ENCODE measurements around the gene CELSR2. TPM values are rescaled to one million over a fixed set of nuclear protein-coding genes. Genes with fewer than 3 reads are reported as not detected.
"Not testable (repeated sequence)": the region's sequence is repeated elsewhere in the genome, so short reads cannot be mapped to it uniquely, and the experiment has no call there.

Gene CELSR2
- total RNA-seq, 1 experiment from 2014 or later = 8.3 TPM

GRCh38 chr1:109282952-109283747 lies 33.8 kb downstream of the CELSR2 start, which contains the start of gene PSRC1:
PSRC1 (minus strand) TSS chr1:109283145.
- ChIA-PET CTCF (interaction anchor here (1.0 to 1.3 kb wide), 3 partner anchors 88 to 183 kb away, joined by 3 to 8 read pairs (median 3); partner anchors contain the start of gene SORT1), POLR2A (interaction anchor here (0.6 to 1.0 kb wide), 3 partner anchors 14 to 265 kb away, joined by 4 to 13 read pairs (median 4); partner anchors contain the start of genes GNAI3 and SORT1)
- BruUV-seq (replicated peaks) = TSS peak; percentile 82
- DNase-seq = peak; percentile 94 to 95
- Mint-ChIP-seq H3K9me3 (ENCODE audit: unreplicated experiment) (no peaks in the 10 kb centered on the region), H3K36me3 (ENCODE audit: insufficient read depth, unreplicated experiment) (no peaks in the 10 kb centered on the region), H3K4me3 (ENCODE audit: unreplicated experiment) (peak within 1 kb of the TSS; percentile 93), H3K4me1 (ENCODE audit: low read depth, unreplicated experiment) (no peaks in the 10 kb centered on the region), H3K27ac (ENCODE audit: unreplicated experiment) (peak within 1 kb of the TSS; percentile 84), H3K27me3 (ENCODE audit: insufficient read depth, unreplicated experiment) (no peaks in the 10 kb centered on the region)
- no peak for TF ChIP-seq CTCF (IDR thresholded peaks at IDR 0.05; ENCODE audit: insufficient read depth in 1 of 2, low read depth in 1 of 2, low read length in 1 of 2, severe bottlenecking in 1 of 2, unreplicated experiment in 1 of 2)
- H3K4me3 ChIP-seq (ENCODE audit: low read depth, low read length) = peak within 1 kb of the TSS; percentile 61
- H3K4me1 ChIP-seq = peaks cover 5% of the 10 kb centered on the region; the same call in 1 of the 2 replicates
- intact Hi-C loops (cut with micrococcal nuclease; ENCODE audit: unreplicated experiment) = loop anchor here (1.0 kb wide), 1 partner anchor 9 kb away; no protein-coding TSS in a partner anchor
- H3K36me3 ChIP-seq (ENCODE audit: control insufficient read depth, insufficient read depth, low read length) = no peaks in the 10 kb centered on the region
- H3K27me3 ChIP-seq (replicated peaks; ENCODE audit: control insufficient read depth, insufficient read depth, low read length) = no peaks in the 10 kb centered on the region
- H3K9me3 ChIP-seq = no peaks in the 10 kb centered on the region

- Histone ChIP-seq H3K27me3 (replicated peaks; ENCODE audit: control insufficient read depth, insufficient read depth, low read length) (no peaks in the 10 kb centered on the region), H3K9me3 (no peaks in the 10 kb centered on the region), H3K4me3 (ENCODE audit: low read depth, low read length) (peak overlapping the region; percentile 61), H3K4me1 (peaks cover 5% of the 10 kb centered on the region; the same call in 1 of the 2 replicates), H3K36me3 (ENCODE audit: control insufficient read depth, insufficient read depth, low read length) (no peaks in the 10 kb centered on the region)
- no peaks in the 10 kb centered on the region for H3K9me3 Mint-ChIP-seq (ENCODE audit: unreplicated experiment)
- H3K36me3 Mint-ChIP-seq (ENCODE audit: insufficient read depth, unreplicated experiment) = no peaks in the 10 kb centered on the region
- peak overlapping the region; percentile 93 for H3K4me3 Mint-ChIP-seq (ENCODE audit: unreplicated experiment)
- CTCF ChIA-PET = interaction anchor here (1.0 kb wide), 1 partner anchor 184 kb away, joined by 3 read pairs; no protein-coding TSS in a partner anchor
- no TSS peak for BruUV-seq (replicated peaks)
- POLR2A ChIA-PET = no interaction called here
- intact Hi-C loops (cut with micrococcal nuclease; ENCODE audit: unreplicated experiment) = loop anchor here (1.0 kb wide), 1 partner anchor 10 kb away; no protein-coding TSS in a partner anchor
- no peaks in the 10 kb centered on the region for H3K4me1 Mint-ChIP-seq (ENCODE audit: low read depth, unreplicated experiment)
- peak overlapping the region; percentile 84 for H3K27ac Mint-ChIP-seq (ENCODE audit: unreplicated experiment)
- DNase-seq = no peak
- no peak for TF ChIP-seq CTCF (IDR thresholded peaks at IDR 0.05; ENCODE audit: insufficient read depth in 1 of 2, low read depth in 1 of 2, low read length in 1 of 2, severe bottlenecking in 1 of 2, unreplicated experiment in 1 of 2)
- H3K27me3 Mint-ChIP-seq (ENCODE audit: insufficient read depth, unreplicated experiment) = no peaks in the 10 kb centered on the region
Measured at GRCh38 chr1:109283748-109284600, 34.6 kb downstream of the CELSR2 start.

- DNase-seq; BruUV-seq (replicated peaks); H3K4me1 Mint-ChIP-seq (ENCODE audit: low read depth, unreplicated experiment); H3K4me3 ChIP-seq (ENCODE audit: low read depth, low read length); H3K36me3 ChIP-seq (ENCODE audit: control insufficient read depth, insufficient read depth, low read length); H3K4me1 ChIP-seq; H3K27me3 Mint-ChIP-seq (ENCODE audit: insufficient read depth, unreplicated experiment); H3K4me3 Mint-ChIP-seq (ENCODE audit: unreplicated experiment); H3K36me3 Mint-ChIP-seq (ENCODE audit: insufficient read depth, unreplicated experiment); intact Hi-C loops (cut with micrococcal nuclease; ENCODE audit: unreplicated experiment); POLR2A ChIA-PET; CTCF ChIA-PET; H3K27ac Mint-ChIP-seq (ENCODE audit: unreplicated experiment); H3K9me3 Mint-ChIP-seq (ENCODE audit: unreplicated experiment); H3K27me3 ChIP-seq (replicated peaks; ENCODE audit: control insufficient read depth, insufficient read depth, low read length); H3K9me3 ChIP-seq: not testable (repeated sequence)
Measured at GRCh38 chr1:109286762-109287161, 37.4 kb downstream of the CELSR2 start.
